Nephron progenitor cell (in vitro differentiated cells): Measurements from ENCODE around the gene GABRG3.

Source experiments
- DNase-seq: peaks from one replicate; pipeline ENCODE4 v3.0.0; 2021
- H3K27ac Mint-ChIP-seq: 2 replicates; pipeline ENCODE4 v1.8.0; 2021; ENCODE audit warnings: mild to moderate bottlenecking, moderate library complexity, mixed read lengths
- H3K27me3 Mint-ChIP-seq: 2 replicates; pipeline ENCODE4 v1.8.0; 2021; ENCODE audit warnings: mild to moderate bottlenecking, low read depth, mixed read lengths; ENCODE audit not compliant: poor library complexity
- H3K36me3 Mint-ChIP-seq: 2 replicates; pipeline ENCODE4 v1.8.0; 2021; ENCODE audit warnings: low read depth, mixed read lengths
- H3K4me1 Mint-ChIP-seq: 2 replicates; pipeline ENCODE4 v1.8.0; 2021; ENCODE audit warnings: mixed read lengths
- H3K4me3 Mint-ChIP-seq: 2 replicates; pipeline ENCODE4 v1.8.0; 2021; ENCODE audit warnings: mild to moderate bottlenecking, moderate library complexity, mixed read lengths
- H3K9me3 Mint-ChIP-seq: 2 replicates; pipeline ENCODE4 v1.8.0; 2021; ENCODE audit warnings: mild to moderate bottlenecking, moderate library complexity, mixed read lengths
- TF ChIP-seq, protein P1 (sequence below): fragments of 200-600 bp; sonication (generic); IDR thresholded peaks from 2 replicates; pipeline ENCODE4 v1.5.0; 2021; ENCODE audit warnings: antibody characterized with exemption

Gene GABRG3

DNA sequence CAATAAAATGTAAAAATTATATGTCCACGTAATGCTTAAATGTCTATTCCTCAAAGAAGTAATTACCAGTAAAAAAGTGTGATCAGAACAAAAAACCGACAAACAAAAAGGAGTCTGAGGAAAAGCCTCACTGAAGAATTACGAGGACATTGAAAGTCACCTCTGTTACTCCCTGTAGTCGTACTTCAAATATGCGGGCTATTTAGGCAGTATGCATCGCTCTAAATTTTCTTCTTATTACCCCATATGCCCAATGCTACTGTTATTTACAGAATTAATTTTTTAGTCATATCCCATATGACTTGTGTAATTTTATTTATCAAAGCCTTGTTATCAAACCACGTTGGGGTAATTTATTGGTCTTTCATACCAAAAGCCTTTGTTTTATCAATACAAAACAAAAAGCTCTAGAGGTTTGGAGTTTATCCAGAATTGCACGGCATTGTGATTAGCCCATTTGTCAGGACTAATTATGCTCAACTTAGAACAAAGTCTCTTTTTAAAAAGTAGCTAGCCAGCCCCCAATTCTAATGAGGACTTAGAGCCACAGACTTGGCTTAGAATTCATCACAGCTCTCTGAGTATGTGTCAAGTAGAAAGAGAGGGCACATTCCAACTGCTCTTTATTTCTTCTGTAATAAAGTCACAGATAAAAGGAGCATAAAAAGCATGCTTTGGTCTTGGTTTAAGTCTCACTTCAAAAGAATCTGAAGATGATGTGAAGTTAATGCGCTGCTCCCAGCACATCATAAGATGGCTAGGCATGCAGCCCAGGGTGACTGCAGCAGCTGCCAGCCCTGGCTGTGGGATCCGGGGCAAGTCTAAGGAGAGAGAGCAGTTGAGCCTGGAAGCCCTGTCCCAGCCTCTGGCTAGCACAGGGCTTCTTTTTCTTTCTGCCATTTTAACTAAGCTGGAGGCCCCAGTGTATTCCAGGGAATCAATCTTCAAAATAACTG is 521.0 kb downstream of the GABRG3 start:
- Mint-ChIP-seq H3K27me3 (no peaks in the 10 kb centered on the region), H3K4me1 (peaks cover 9% of the 10 kb centered on the region), H3K36me3 (no peaks in the 10 kb centered on the region), H3K27ac (no peak overlapping the region), H3K4me3 (no peak overlapping the region), H3K9me3 (no peaks in the 10 kb centered on the region)
- TF ChIP-seq, protein P1, sequence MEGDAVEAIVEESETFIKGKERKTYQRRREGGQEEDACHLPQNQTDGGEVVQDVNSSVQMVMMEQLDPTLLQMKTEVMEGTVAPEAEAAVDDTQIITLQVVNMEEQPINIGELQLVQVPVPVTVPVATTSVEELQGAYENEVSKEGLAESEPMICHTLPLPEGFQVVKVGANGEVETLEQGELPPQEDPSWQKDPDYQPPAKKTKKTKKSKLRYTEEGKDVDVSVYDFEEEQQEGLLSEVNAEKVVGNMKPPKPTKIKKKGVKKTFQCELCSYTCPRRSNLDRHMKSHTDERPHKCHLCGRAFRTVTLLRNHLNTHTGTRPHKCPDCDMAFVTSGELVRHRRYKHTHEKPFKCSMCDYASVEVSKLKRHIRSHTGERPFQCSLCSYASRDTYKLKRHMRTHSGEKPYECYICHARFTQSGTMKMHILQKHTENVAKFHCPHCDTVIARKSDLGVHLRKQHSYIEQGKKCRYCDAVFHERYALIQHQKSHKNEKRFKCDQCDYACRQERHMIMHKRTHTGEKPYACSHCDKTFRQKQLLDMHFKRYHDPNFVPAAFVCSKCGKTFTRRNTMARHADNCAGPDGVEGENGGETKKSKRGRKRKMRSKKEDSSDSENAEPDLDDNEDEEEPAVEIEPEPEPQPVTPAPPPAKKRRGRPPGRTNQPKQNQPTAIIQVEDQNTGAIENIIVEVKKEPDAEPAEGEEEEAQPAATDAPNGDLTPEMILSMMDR = no peak
- no peak for DNase-seq

DNA sequence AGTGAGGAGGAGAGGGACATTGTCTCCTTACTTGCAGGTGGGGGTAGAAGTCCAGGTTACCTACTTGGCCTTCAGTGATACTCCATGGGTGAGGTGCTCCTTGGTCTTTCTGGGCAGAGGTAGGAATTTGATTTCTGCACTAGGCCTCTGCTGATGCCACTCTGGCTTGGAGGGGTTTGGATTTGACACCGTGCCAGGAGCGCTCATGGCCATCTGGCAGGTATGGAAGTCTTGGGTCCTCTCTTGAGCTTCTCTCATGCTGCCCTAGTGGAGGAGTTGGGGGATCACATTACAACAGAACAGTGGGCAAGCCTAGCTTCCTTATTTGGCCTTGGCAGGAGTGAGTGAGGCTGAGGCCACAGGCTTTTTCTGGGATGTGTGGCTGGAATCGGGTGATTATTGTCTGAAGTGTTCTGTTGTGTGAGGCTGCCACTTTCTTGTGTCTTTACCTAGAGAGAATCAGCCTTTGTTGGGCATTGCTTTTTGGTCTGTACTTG is 525.0 kb downstream of the GABRG3 start:
- Mint-ChIP-seq H3K9me3 (no peaks in the 10 kb centered on the region), H3K27me3 (no peaks in the 10 kb centered on the region), H3K27ac (no peak overlapping the region), H3K36me3 (no peaks in the 10 kb centered on the region), H3K4me3 (no peak overlapping the region), H3K4me1 (peaks cover 9% of the 10 kb centered on the region)
- TF ChIP-seq, protein P1 = no peak
- DNase-seq = no peak

DNA sequence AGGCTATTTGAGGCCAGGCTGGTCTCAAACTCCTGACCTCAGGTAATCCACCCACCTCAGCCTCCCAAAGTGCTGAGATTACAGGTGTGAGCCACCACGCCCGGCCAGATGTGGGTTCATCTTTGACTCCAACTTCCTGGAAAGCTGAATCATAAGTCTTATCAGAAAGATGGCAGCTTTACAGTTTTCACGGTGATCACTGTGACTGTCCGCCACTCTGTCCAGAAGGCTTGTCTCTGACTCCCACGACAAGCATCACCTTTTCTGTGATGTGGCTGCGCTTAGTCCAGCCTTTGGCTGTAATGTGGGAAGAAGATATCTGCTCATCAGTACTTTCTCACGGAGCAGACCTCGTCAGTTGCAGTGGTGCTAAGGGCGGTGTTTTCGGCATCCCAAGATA is 527.7 kb downstream of the GABRG3 start:
- Mint-ChIP-seq H3K27ac (no peak overlapping the region), H3K9me3 (no peaks in the 10 kb centered on the region), H3K27me3 (no peaks in the 10 kb centered on the region), H3K36me3 (no peaks in the 10 kb centered on the region), H3K4me1 (peaks cover 6% of the 10 kb centered on the region), H3K4me3 (no peak overlapping the region)
- TF ChIP-seq, protein P1 = no peak
- DNase-seq = no peak

DNA sequence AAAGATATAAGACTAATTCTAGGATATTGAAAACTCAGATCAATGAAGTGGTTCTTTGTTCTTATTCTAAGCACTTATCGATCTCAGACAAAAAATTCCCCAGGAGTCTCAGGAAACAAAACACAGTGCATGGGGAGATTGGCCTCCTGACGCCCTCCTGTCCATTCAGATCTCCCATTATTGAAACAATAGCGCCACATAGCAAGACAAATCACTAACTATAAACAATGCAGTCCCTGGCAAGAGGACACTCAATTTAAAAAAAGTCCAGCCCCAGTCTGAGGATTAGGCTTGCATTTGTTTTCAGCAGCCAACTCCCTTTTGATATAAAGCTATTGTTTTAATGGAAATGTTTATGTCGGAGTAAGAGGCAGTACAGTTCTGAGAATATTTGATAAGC is 528.2 kb downstream of the GABRG3 start:
- peaks cover 6% of the 10 kb centered on the region for H3K4me1 Mint-ChIP-seq
- TF ChIP-seq, protein P1 = no peak
- no peaks in the 10 kb centered on the region for H3K27me3 Mint-ChIP-seq
- no peak overlapping the region for H3K27ac Mint-ChIP-seq
- no peaks in the 10 kb centered on the region for H3K9me3 Mint-ChIP-seq
- no peak for DNase-seq
- no peak overlapping the region for H3K4me3 Mint-ChIP-seq
- H3K36me3 Mint-ChIP-seq = no peaks in the 10 kb centered on the region

DNA sequence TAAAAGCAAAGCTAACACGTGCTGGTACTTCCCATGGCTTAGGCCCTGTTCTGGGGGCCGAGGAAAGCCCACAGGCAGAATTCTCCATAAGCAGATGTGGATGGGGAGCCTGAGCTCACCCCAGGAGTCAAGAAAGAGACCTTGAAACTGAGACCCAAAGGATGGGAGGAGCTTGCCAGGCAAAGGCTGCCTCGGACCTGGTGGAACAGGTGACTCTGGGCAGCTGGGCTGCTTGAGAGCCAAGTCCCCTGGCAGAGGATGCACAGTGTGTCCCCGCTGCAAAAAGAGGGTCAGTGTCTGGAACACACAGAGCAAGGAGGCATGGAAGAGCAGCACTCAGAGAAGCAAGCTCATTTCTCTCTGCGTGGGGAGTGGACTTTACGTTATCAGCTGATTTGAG is 528.7 kb downstream of the GABRG3 start:
- Mint-ChIP-seq H3K4me3 (no peak overlapping the region), H3K36me3 (no peaks in the 10 kb centered on the region), H3K27me3 (no peaks in the 10 kb centered on the region), H3K9me3 (no peaks in the 10 kb centered on the region), H3K27ac (peak overlapping the region; percentile 35), H3K4me1 (peaks cover 6% of the 10 kb centered on the region)
- no peak for DNase-seq
- TF ChIP-seq, protein P1 = no peak
